ENCODE measurements around the gene CCHCR1. TPM values are rescaled to one million over a fixed set of nuclear protein-coding genes. Genes with fewer than 3 reads are reported as not detected.

Gene CCHCR1
- polyA plus RNA-seq, 1 donor from 2014 or later = 19.7 TPM

DNA sequence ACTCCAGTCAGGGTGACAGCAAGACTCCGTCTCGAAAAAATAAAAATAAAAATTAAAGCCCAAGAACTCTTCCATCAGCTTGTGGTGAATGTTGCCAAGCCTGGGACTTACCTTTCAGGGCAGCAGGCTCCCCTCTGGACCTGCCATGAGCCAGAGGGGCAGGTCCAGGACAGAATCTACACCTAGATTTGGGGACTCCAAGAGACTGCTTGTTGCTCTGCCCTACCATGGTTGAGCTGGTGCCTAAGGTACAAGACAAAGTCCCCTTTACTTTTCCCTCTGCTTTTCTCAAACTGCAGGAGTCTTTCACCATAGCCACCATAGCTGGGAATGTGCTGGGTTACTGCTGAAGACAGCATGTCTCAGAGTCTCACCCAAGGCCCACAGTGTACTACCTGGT is 54.5 kb downstream of the CCHCR1 start:
- Histone ChIP-seq H3F3A (ENCODE audit: insufficient read depth, low read length, poor library complexity, severe bottlenecking) (no peaks in the 10 kb centered on the region), H3K27me3 (ENCODE audit: insufficient read depth, low read depth, low read length) (no peaks in the 10 kb centered on the region), H3K9ac (ENCODE audit: low read length) (no peak overlapping the region), H3K4me2 (ENCODE audit: low read length) (no peak overlapping the region), H3K36me3 (ENCODE audit: insufficient read depth, low read length) (no peaks in the 10 kb centered on the region), H3K79me2 (replicated peaks; ENCODE audit: insufficient read depth, low read length) (no peaks in the 10 kb centered on the region), H3K9me3 (ENCODE audit: low read length) (no peaks in the 10 kb centered on the region), H3K27ac (ENCODE audit: low read length) (no peak overlapping the region), H3K9me2 (ENCODE audit: insufficient read depth, low read length) (no peaks in the 10 kb centered on the region), H3K4me3 (ENCODE audit: low read length) (no peak overlapping the region), H4K20me1 (ENCODE audit: insufficient read depth) (no peaks in the 10 kb centered on the region), H2AFZ (ENCODE audit: low read depth, low read length) (no peak overlapping the region)
- no peak for TF ChIP-seq EZH2 (IDR thresholded peaks at IDR 0.05; ENCODE audit: borderline replicate concordance, insufficient read depth, low read length, poor library complexity, severe bottlenecking)
- TF ChIP-seq RAD21 (conservative IDR thresholded peaks at IDR 0.05) = no peak
- no peak for TF ChIP-seq MXI1 (conservative IDR thresholded peaks at IDR 0.05; ENCODE audit: poor library complexity, severe bottlenecking)
- TF ChIP-seq, protein P1, sequence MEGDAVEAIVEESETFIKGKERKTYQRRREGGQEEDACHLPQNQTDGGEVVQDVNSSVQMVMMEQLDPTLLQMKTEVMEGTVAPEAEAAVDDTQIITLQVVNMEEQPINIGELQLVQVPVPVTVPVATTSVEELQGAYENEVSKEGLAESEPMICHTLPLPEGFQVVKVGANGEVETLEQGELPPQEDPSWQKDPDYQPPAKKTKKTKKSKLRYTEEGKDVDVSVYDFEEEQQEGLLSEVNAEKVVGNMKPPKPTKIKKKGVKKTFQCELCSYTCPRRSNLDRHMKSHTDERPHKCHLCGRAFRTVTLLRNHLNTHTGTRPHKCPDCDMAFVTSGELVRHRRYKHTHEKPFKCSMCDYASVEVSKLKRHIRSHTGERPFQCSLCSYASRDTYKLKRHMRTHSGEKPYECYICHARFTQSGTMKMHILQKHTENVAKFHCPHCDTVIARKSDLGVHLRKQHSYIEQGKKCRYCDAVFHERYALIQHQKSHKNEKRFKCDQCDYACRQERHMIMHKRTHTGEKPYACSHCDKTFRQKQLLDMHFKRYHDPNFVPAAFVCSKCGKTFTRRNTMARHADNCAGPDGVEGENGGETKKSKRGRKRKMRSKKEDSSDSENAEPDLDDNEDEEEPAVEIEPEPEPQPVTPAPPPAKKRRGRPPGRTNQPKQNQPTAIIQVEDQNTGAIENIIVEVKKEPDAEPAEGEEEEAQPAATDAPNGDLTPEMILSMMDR (IDR thresholded peaks at IDR 0.05; ENCODE audit: poor library complexity, severe bottlenecking) = no peak
- no peak for TF ChIP-seq POLR2AphosphoS5 (IDR thresholded peaks at IDR 0.05)
- TF ChIP-seq, protein P2, sequence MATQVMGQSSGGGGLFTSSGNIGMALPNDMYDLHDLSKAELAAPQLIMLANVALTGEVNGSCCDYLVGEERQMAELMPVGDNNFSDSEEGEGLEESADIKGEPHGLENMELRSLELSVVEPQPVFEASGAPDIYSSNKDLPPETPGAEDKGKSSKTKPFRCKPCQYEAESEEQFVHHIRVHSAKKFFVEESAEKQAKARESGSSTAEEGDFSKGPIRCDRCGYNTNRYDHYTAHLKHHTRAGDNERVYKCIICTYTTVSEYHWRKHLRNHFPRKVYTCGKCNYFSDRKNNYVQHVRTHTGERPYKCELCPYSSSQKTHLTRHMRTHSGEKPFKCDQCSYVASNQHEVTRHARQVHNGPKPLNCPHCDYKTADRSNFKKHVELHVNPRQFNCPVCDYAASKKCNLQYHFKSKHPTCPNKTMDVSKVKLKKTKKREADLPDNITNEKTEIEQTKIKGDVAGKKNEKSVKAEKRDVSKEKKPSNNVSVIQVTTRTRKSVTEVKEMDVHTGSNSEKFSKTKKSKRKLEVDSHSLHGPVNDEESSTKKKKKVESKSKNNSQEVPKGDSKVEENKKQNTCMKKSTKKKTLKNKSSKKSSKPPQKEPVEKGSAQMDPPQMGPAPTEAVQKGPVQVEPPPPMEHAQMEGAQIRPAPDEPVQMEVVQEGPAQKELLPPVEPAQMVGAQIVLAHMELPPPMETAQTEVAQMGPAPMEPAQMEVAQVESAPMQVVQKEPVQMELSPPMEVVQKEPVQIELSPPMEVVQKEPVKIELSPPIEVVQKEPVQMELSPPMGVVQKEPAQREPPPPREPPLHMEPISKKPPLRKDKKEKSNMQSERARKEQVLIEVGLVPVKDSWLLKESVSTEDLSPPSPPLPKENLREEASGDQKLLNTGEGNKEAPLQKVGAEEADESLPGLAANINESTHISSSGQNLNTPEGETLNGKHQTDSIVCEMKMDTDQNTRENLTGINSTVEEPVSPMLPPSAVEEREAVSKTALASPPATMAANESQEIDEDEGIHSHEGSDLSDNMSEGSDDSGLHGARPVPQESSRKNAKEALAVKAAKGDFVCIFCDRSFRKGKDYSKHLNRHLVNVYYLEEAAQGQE (IDR thresholded peaks at IDR 0.05; ENCODE audit: borderline replicate concordance) = no peak
- no peak for TF ChIP-seq TAF1 (IDR thresholded peaks at IDR 0.05; ENCODE audit: low read depth)
- TF ChIP-seq SMC3 (conservative IDR thresholded peaks at IDR 0.05; ENCODE audit: poor library complexity) = no peak
- no peak for TF ChIP-seq EP300 (conservative IDR thresholded peaks at IDR 0.05; ENCODE audit: poor library complexity, severe bottlenecking)

DNA sequence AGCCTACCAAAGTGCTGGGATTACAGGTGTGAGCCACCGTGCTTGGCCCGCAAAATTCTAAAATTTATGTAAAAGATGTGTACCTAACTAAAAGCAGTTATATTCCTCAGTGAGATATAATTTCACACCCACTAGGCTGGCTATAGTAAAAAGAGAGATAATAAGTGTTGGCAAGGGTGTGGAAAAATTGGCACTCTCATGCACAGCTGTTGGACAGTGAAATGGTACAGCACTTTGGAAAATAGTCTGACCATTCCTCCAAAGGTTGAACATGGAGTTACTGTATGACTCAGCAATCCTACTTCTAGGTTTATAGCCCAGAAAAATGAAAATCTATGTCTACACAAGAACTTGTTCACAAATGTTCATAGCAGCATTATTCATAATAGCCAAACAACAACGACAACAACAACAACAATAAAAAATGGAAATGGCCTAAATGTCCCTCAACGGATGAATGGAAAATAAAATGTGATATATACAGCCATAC is 59.1 kb downstream of the CCHCR1 start:
- Histone ChIP-seq H2AFZ (ENCODE audit: low read depth, low read length) (no peak overlapping the region), H4K20me1 (ENCODE audit: insufficient read depth) (no peaks in the 10 kb centered on the region), H3K9me2 (ENCODE audit: insufficient read depth, low read length) (no peaks in the 10 kb centered on the region), H3K9me3 (ENCODE audit: low read length) (no peaks in the 10 kb centered on the region), H3K79me2 (replicated peaks; ENCODE audit: insufficient read depth, low read length) (no peaks in the 10 kb centered on the region), H3K4me2 (ENCODE audit: low read length) (no peak overlapping the region), H3K36me3 (ENCODE audit: insufficient read depth, low read length) (no peaks in the 10 kb centered on the region), H3F3A (ENCODE audit: insufficient read depth, low read length, poor library complexity, severe bottlenecking) (no peaks in the 10 kb centered on the region), H3K4me3 (ENCODE audit: low read length) (no peak overlapping the region), H3K27ac (ENCODE audit: low read length) (no peak overlapping the region), H3K27me3 (ENCODE audit: insufficient read depth, low read depth, low read length) (no peaks in the 10 kb centered on the region), H3K9ac (ENCODE audit: low read length) (no peak overlapping the region)
- TF ChIP-seq EZH2 (IDR thresholded peaks at IDR 0.05; ENCODE audit: borderline replicate concordance, insufficient read depth, low read length, poor library complexity, severe bottlenecking) (no peak), EP300 (conservative IDR thresholded peaks at IDR 0.05; ENCODE audit: poor library complexity, severe bottlenecking) (no peak), MXI1 (conservative IDR thresholded peaks at IDR 0.05; ENCODE audit: poor library complexity, severe bottlenecking) (no peak), RAD21 (conservative IDR thresholded peaks at IDR 0.05) (no peak), SMC3 (conservative IDR thresholded peaks at IDR 0.05; ENCODE audit: poor library complexity) (no peak), POLR2AphosphoS5 (IDR thresholded peaks at IDR 0.05) (no peak), TAF1 (IDR thresholded peaks at IDR 0.05; ENCODE audit: low read depth) (no peak)
- TF ChIP-seq, protein P2 (IDR thresholded peaks at IDR 0.05; ENCODE audit: borderline replicate concordance) = no peak
- TF ChIP-seq, protein P1 (IDR thresholded peaks at IDR 0.05; ENCODE audit: poor library complexity, severe bottlenecking) = no peak
